Fibroblast of skin of left biceps (primary cell): Measurements from ENCODE around the gene SRSF7.
A peak's percentile ranks its signal among the peaks of the same experiment; 100 is the strongest.
"Not testable (repeated sequence)": the region's sequence is repeated elsewhere in the genome, so short reads cannot be mapped to it uniquely, and the experiment has no call there.

ENCODE experiments used
- DNase-seq, 2 experiments: peaks; one replicate each; pipeline ENCODE4 v3.0.0-alpha.2; 2013; ENCODE audit warnings: low read depth in 2 of 2

SRSF7 gene

DNA sequence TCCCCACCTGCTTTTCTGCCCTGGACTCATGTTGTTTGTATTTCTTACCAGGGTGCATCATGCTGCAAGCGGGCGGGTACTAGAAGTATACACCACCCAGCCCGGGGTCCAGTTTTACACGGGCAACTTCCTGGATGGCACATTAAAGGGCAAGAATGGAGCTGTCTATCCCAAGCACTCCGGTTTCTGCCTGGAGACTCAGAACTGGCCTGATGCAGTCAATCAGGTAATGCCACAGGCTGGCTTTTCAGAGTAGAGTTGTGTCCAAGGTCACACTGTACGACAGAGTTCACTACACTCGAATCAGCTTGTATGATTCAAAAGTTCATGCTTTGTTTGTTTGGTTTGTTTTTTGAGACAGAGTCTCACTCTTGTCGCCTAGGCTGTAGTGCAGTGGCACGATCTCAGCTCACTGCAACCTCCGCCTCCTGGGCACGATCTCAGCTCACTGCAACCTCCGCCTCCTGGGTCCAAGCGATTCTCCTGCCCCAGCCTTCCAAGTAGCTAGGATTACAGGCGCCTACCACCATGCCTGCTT lies 19.4 kb downstream of the SRSF7 start:
- DNase-seq, result no peak

DNA sequence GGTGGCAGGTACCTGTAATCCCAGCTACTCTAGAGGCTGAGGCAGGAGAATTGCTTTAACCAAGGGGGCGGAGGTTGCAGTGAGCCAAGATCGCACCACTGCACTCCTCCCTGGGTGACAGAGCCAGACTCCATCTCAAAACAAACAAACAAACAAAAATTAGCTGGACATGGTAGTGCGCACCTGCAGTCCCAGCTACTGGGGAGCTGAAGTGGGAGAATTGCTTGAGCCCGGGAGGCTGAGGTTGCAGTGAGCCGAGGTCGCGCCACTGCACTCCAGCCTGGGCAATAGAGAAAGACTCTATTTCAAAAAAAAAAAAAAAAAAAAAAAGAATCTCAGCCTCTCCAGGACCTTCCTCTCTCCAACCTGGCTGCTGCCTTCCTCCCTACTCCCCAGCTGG lies 20.1 kb downstream of the SRSF7 start:
- DNase-seq, result no peak

DNA sequence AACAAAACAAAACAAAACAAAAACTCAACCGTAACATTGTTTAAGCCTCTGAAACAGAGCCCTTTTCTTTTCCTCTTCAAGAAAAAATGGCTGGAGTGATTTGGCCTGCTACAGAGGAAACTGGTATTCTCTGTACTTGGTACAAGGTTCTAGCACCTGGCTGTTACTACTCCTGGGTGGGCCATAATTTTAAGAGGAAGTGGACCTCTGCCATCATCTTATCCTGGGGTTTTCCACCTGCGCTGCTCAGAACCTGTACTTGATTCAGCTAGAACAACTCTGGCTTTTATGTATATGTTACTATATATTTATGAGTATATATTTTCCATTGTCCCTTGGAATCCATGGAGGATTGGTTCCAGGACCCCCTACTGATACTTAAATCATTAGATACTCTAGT lies 22.5 kb downstream of the SRSF7 start:
- no peak for DNase-seq

DNA sequence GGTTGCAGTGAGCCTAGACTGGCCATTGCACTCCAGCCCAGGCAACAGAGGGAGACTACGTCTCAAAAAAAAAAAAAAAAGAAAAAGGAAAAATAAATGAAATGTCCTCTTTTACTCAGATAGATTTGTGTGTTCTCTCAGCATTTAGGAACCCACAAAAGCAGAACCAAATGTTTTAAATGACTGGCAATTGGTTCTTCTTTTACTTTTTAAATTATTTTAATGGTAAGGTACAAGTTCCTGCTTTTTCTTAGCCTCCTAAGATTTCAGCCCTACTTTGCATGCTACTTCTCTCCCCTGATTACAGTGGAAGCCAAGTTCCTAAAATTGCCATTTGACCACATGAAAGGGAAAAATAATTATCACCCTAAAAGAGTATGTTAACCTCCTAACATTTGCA lies 23.5 kb downstream of the SRSF7 start:
- no peak for DNase-seq

DNA sequence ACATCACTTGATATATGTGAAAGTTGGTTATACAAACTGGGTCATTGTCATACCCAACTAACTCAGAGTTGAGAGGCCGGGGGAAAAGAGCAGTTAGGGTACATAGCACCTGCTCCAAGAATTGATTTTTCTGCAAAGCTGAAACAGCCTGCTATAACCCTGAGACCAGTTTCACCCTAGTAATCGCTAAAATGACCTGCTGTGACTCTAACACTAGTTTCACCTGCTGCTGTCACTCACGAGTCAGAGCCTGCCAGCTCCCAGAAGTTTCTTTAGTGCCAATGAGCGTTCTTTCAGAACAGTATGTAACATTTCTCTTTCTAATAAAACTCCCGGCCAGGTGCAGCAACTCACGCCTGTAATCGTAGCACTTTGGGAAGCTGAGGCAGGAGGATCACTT lies 28.0 kb downstream of the SRSF7 start:
- DNase-seq, result no peak

DNA sequence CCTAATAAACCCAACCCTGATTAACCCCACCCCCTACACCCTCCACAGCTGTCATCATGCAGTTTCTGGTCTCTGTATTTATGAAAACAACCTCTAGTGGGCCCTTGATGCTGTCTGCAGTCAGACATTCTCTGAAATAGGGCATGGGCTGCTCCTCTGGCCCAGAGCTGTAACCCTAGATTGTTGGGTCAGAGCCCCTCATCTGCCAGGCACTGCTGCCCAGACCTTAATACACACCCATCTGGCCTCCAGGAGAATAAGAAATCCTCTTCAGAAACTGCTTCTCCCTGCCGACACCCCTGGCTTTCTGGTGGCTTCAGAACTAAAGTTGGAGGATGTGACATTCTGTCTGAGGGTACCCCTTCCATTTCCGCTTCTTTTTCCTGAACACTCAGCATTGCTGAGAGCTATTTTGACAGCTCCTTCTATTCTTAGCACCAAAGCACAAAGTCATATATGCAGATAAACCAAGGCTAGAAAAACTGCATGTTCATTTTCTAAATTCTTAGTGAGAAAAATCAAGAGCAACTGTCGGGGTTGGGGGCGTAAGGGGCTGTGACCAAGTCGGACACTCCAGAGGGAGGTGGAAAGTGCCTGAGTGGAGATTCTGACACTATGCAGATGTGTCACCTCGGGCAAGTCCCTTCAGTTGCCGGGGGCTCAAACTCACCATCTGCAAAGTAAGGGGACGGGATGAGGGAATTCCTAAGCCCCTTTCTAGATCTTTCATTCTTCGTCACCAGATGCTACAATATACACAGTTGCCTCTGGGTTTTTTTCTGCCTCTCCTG lies 28.7 kb downstream of the SRSF7 start:
- no peak for DNase-seq

DNA sequence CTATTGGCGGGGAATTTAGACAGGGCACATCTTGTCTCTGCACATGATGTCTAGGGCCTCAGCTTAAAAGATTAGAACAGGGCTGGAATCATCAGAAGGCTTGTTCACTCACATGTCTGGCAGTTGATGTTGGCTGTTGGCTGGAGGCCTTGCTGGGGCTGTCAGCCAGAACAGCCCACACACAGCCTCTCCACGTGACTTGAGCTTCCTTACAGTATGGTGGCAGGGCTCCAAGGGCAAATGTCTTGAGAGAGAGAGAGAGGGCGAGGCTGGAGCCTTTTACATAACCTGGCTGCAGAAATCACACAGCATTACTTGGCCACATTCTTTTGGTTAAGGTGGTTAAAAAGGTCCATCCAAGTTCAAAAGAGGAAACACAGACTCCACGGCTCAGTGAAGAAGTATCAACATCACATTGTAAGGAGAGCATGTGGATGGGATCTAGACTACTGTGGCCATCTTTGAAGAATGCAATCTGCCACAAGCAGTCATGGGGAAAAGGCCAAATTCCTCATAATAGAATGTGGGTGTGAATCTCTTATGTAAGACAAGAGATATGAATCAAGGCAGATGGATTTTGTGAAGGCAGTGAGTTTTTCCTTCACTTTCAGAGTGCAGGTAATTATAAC lies 30.4 kb downstream of the SRSF7 start:
- DNase-seq, result peak; percentile 90 to 91

DNA sequence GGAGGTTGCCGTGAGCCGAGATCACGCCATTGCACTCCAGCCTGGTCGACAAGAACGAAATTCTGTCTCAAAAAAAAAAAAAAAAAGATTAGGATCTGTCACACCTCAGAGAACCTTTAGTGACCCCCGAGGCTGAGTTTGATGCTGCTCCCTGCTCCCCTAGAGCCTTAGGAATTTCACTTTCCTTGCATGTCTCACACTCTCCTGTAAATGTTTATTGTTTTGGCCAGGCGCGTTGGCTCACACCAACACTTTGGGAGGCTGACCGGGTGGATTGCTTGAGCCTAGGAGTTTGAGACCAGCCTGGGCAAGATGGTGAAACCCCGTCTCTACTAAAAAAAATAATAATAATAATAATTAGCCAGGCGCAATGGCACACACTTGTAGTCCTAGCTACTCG lies 31.5 kb downstream of the SRSF7 start:
- DNase-seq, result no peak

DNA sequence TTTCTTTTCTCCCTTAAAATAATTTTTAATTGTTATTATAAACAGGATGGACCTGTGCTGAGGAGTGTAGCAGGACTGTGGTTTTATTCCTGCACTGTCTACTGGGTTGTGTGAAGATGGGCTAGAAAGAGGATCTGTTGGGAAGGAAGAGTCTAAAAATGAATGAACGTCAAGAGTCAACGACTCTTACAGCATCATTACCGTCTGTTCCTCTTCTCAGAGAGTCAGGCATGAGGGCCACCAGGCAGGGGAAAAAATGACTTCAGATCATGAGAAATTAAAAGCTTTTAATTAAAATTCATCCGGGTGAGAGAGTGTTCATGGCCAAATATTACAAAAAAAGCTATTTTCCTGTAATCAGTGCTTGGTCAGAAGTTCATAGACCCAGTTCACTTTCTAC lies 32.6 kb downstream of the SRSF7 start:
- DNase-seq, result no peak

DNA sequence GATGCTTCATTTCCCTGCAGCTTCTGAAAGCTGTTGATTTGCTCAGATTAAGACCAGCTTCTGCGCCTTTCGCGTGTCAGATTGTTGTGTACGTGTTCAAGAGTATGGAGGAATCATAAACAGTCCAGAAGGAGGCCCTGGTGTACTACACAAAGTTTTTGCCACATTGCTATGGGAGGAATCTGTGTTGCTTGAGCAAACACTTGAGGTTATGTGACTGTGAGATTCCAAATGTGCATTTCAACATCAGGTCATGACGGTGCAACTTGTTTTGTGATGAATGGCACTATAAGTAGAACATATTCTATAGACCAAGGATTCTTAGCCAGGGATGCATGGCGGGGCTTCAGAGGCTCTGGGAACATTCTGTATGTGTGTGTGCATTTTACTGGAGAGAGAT lies 35.0 kb downstream of the SRSF7 start:
- peak; percentile 67 to 69 for DNase-seq

DNA sequence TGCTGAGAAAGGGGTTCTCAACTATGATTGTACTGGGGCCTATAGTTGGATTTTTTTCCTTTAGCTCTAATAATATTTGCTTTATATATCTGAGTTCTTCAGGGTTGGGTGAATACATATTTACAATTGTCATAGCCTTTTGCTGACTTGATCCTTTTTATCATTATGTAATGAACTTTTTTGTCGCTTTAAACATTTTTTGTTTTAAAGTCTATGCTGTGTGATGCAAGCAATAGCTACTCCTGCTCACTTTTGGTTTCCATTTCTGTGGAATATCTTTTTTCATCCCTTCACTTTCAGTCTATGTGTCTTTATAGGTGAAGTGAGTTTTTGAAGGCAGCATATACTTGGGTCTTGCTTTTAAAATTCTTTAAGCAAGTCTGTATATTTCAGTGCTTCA lies 36.2 kb downstream of the SRSF7 start:
- not testable (repeated sequence) for DNase-seq

DNA sequence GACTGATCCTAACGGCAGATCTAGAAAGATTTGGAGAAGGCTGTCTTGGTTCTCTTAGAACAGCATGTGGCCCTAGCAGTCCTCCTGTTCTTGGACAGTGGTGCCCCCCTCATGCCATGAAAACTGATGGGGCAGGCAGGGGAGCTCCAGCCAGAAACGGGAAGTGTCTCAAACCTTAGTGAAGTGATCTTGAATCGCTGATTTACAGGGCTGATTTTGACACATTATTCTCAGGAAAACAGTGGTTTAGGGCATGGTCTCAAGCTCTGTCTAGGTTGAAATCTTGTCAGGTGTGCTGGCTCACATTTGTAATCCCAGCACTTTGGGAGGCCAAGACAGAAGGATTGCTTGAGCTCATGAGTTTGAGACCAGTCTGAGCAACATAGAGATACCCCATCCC lies 37.8 kb downstream of the SRSF7 start:
- DNase-seq, result no peak

DNA sequence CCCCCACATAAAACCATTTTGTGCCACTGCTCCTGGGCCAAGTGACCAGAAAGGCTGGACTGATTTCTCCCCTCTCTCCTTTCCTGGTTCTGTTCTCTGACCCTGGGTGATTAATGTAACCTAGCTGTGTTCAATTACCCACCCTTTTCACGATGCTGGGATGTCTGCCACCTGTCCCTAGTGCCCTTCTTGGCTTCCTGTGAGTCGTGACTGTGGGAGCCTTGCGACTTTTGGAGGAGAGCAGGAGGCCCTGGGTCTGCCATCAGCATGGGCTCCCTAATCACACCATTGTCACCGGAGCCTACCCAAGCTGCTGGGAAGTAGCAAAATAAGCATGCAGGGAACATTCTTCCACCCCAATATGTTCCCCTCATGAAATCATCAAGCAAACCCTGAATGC lies 38.3 kb downstream of the SRSF7 start:
- no peak for DNase-seq

DNA sequence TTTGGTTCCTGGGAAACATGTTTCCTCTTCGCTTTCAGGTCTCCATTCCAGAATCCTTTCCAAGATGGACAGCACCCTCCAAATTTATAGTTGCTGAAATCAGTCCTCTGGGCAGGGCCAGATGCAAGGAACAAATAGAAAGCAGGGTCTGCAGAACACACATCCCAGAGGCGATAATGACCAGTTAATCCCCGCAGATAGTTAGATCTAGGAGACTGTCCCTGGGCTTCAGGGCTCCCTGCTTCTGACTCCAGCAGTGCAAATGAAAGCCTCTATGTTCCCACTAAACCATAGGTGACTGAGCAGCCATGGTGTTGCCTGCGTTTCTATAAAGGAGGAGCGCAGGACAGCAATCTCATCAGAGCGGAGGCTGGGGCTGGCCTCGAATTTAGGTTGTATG lies 38.7 kb downstream of the SRSF7 start:
- no peak for DNase-seq

DNA sequence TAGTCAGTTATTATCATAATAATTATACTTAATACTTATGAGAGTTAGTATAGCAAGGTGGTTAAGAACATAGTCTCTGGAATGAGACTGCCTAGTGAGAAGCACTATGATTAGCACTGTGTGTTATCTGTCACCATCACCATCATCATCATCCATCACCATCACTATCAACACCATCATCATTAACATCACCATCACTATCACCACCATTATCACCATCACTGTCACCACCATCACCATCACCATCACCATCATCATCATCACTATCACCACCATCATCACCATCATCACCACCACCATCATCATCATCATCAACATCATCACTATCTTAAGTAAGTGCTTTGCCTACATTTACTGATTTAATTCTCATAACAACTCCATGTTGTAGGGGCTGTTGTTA lies 39.6 kb downstream of the SRSF7 start:
- DNase-seq, result no peak

DNA sequence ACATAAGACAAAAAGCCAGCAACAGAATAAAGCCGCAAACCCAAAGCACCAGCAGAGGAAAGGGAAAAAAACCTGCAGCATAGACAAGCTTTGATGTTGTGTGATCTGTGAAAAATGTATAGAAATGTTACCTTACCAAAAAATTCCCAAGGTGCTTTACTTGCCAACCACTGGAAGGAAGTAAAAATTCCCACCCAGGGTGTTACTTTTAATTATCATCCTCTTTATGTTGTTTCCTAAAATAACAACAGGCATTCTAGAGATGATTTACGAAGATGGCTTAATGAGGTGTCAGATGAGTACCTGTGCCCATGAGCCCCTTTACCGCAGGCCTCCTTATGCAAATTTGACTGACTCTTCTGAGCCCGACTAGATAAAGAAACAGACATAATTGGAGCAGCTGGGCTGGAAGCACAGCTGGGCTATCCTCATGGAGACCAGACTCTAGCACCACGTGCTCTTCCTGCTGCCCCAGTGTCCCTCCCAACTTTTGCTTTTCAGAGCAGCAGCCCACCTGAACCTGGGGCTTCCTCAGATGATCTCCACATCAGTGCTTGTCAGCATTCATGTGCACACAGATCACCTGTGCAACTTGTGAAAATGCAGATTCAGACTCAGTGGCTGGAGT lies 41.5 kb downstream of the SRSF7 start:
- DNase-seq, result no peak

DNA sequence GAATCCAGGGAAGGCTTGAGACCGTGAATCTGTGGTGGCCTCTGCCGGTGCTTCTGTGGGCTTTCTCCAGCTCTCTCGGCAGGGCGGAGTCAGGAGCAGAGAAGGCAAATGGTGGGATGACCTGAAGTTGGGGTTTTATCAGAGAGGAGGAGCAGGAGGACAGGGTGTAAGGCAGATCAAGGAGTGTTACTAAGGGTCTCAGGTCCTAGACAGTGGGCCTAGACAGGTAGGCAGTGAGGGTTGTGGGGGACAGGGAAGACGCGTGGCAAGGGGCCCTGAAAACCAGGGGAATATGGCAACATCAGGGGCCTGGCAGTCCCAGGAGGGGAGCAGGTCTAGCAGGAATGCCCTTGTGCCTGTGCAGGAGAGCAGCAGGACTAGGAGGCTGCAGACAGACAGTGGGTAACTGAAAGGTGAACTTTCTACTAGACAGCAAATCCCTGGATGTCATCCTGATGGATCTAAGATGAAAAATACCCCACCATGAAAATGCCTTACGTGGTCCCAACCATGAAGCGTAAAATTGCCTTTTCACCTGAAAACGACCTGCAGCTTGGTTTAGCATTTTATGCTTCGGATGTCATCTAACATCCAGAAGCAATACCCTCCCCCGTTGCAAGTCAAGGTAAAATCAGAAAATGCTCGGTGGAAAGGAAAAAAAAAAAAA lies 42.1 kb downstream of the SRSF7 start:
- no peak for DNase-seq

DNA sequence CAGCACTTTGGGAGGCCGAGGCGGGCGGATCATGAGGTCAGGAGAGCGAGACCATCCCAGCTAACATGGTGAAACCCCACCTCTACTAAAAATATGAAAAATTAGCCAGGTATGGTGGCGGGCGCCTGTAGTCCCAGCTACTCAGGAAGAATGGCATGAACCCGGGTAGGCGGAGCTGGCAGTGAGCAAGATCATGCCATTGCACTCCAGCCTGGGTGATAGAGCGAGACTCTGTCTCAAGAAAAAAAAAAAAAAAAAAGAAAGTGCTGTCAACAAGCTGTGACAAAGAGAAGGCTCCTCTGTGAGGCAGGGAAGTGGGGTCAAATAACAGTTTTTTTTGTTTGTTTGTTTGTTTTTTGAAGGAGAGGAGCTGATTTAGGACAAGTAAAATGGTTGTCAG lies 42.7 kb downstream of the SRSF7 start:
- DNase-seq, result not testable (repeated sequence)

DNA sequence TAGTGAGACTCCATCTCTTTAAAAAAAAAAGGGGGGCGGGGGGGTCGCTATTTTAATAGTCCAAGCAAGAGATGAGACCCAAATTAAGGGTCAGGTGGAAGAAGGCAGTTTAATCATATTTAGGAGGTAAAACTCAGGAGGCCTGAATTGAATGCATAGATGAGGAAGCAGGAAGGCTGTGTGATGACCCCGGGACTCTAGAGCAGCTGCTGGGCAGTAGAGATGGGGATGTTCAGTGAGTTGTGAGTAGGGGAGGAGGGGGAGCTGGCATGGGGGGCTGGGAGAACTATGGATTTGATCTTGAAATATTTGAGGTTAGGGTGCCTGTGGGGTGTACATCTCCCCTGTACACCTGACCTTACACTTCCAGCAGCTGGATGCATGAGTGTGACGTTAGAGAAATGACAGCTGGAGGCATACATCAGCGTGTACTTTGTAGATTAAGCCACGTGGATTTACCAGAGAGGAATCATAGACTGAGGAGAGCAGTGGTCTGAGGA lies 44.3 kb downstream of the SRSF7 start:
- DNase-seq, result no peak

DNA sequence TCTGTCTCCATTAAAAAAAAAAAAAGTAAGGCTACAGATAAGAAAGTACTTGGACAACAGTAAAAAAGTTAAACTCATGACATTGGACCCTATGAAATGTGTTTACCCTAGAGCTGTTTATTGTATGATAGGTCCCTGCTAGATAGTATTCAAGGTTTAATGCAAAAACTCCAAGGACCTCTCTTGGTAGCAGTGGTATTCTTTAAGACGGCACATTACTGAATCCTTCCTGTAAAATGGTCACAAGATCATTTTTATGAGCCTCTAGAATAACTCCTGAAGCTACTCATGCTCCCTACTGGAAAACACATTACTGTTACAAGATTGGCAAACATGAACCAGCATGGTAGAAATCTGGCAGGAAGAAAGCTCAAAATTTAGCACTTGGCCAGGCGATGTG lies 46.5 kb downstream of the SRSF7 start:
- DNase-seq, result no peak

DNA sequence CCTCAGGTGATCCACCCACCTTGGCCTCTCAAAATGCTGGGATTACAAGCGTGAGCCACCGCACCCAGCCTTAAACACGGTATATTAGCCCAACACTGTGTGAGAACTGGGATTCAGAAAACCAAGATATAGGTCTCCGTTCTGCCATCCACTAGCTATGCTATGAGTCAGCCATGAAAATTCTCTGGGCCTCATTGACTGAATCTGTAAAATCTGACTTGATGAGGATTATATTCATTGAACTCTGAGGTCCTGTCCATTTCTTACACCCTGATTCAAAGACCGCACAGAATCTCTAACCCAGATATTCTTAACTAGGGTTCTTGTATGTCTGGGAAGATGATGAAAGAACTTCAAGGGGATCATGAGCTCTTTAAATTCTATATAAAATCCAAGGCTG lies 47.8 kb downstream of the SRSF7 start:
- DNase-seq, result not testable (repeated sequence)

DNA sequence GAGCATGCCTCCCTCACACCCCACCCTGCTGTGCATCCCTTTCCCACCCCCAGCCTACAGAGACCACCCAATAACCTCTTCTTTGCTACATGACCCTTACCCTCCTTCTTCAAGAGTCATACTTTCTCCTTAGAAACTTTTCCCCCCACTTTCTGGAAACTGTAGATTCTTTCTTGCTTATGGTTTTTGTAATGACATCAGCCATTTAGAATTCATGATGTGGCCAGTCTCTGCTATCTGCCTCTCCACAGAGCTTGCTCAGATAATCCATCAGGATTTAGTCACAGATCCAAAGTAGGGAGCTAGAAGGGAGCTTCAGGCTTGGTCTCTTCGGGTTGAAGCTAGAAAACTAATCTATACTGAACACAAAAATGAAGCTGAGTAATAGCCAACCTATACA lies 48.7 kb downstream of the SRSF7 start:
- DNase-seq, result peak; percentile 82 to 85
